D721Med (cell line): Measurements from ENCODE around the gene ENDOU.
A peak's percentile ranks its signal among the peaks of the same experiment; 100 is the strongest.

ENCODE experiments used
- DNase-seq: peaks from one replicate; pipeline ENCODE4 v3.0.0; 2011; ENCODE audit warnings: low spot score; ENCODE audit not compliant: insufficient read length
- FAIRE-seq: peaks from 2 replicates; lab custom pipeline; 2011; peaks lifted over from hg19 to GRCh38; lab: Jason Lieb, UNC
- CTCF ChIP-seq: IDR thresholded peaks from 2 replicates; pipeline ENCODE4 v1.5.1; 2012; ENCODE audit warnings: mild to moderate bottlenecking, control low read depth; ENCODE audit not compliant: insufficient read depth; ENCODE audit errors: missing control alignments

Gene ENDOU

GRCh38 chr12:47763481-47764346 lies 38.4 kb upstream of the ENDOU start:
- DNase-seq (no peak), FAIRE-seq (no peak)
- no peak for TF ChIP-seq CTCF

DNA sequence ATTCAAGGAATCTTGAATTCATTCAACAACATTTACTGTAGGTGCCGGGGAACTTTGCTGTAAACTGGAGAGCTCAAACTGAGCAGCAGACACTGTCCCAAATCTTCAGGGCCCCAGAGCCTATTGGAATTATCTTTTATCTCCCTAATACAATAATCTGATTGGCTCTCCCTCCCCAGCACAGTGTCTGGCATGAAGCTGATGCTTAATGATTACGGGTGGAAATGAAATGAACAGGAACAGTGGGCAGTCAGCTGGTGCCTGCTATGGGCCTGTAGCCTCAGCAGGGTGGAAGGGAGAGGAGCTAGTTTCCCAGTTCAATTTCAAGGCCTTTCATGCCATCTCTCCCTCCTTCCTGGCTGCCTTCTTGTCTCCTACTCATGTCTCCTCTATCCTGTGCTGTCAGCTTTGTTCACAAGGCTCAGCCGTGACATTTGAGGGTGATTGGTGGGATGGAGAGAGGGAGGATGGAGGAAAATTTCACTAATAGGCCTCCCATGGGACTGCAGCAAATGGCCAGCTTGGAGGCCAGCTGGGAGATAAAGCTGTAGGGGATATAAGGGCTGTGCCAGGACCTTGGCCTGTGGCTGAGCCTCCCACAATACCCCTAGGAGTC lies 37.7 kb upstream of the ENDOU start:
- DNase-seq (no peak), FAIRE-seq (no peak)
- TF ChIP-seq CTCF: no peak

DNA sequence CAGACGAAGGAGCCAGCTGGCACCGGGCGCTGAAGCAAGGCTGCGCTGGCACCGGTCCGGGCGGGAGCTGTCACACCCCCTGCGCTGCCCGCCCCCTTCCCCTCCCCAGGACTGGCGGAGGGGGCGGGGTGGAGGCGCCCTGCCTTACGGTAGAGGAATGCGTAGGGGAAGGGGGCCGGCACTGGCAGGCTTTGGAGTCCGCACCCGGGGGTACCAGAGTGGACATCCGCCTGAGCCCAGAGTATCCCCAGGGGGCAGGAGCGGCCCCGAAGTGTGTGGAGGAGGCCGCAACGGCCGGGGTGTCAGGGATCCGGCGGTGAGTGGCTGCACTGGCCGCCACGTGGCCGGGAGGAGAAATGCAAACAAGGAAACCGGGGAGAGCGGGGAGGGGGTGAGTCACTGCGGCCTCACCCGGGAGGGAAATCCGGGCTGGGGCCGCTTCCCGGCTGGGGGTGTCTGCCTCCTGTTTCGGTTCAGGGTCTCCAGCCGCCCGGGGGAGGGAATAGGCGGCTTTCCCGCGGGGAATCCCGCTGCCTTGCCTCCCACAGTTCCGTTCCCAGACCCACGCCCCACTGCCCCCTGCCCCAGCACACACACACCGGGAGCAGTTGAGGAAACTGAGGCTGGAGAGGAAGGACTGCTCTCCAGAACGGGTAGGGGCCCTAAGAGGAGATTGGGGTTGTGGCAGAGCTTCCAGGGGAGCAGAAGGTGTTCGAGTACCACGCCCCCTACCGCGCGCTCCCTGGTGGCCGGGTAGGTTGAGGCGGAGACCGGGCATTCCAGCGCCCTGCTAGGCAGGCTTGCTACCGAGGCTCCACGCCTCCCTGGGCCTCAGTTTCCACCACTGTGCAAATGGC lies 33.8 kb upstream of the ENDOU start, which contains the start of gene RAPGEF3:
Gene RAPGEF3, minus strand, starts transcription at position 47 of the 857 bp plus-strand sequence. CDS start 324 bp downstream, outside the sequence.
- TF ChIP-seq CTCF: peak; percentile 35
- no peak for FAIRE-seq
- peak; percentile 83 for DNase-seq

GRCh38 chr12:47758584-47758833 lies 33.2 kb upstream of the ENDOU start:
- no peak for TF ChIP-seq CTCF
- FAIRE-seq (no peak), DNase-seq (no peak)

DNA sequence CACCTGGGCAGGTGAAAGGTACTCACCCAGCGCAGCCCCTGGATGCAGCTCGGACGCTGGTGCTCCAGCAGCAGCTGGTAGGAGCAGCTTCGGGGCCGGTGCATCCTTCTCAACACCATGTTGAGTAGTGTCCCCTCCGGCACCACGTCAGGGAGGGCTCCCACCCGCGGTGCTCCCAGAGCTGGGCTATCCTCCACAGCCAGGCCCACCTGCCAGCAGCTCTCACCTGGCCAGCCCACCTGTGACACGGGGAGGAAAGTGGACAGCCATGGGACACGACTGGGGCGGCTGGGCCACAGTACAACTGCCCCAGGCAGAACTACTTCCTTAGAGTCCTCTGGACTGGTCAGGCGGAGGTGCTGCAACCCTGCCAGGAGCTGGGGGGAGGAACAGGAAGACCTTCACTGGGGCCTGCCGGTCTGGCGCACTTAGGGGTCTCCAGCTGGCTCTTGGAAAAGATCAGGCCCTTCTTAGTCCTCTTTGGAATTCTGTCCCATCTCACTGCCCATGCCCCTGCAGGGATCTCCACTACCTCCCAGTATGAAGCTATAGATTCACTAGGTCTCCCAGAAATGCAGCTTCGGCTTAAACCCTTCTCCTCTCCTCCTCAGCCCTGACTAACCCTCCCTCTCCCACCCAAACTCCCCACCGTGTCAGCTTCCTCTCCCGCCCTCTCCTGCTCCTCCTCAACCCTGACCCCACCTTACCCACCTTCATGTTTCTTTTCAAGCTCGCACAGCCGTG lies 32.7 kb upstream of the ENDOU start:
- no peak for TF ChIP-seq CTCF
- DNase-seq (no peak), FAIRE-seq (no peak)

DNA sequence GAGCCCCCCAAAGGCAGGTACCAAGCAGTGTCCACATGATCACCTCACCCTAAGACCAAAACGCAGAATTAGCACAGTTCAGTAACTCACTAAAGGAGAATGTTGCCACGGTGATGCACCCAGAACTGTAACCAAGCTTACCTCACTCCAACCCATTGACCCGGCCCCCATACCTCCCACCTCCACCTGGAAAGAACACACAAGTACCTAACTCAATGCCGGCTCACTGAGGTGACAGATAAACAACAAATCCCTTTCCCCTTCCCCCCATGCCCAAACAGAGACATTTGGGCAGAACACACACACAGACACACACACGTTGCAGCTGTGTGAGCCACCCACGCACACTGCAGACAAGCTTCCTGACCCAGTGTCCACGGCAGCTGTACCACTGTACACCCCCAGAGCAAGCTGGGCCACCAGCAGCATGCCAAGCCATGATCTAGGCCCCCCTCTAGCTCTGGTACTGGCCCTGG lies 32.1 kb upstream of the ENDOU start:
- FAIRE-seq: no peak
- no peak for TF ChIP-seq CTCF

More for the DNA sequence above, 32.1 kb upstream of the ENDOU start:
- no peak for DNase-seq
